GM19193 (cell line): Measurements from ENCODE around the gene ABHD15.
A peak's percentile ranks its signal among the peaks of the same experiment; 100 is the strongest.

ENCODE experiments used
- POLR2A ChIP-seq: IDR thresholded peaks from 4 replicates; pipeline ENCODE4 v1.6.1; 2011; ENCODE audit not compliant: insufficient read depth, insufficient read length; ENCODE audit errors: extremely low read depth

ABHD15 gene

GRCh38 chr17:29579866-29580771 is 13.3 kb upstream of the ABHD15 start:
- no peak for TF ChIP-seq POLR2A

GRCh38 chr17:29578626-29579485 is 12.0 kb upstream of the ABHD15 start:
- no peak for TF ChIP-seq POLR2A

- no peak for TF ChIP-seq POLR2A
Observed at GRCh38 chr17:29577385-29578211, 10.8 kb upstream of the ABHD15 start.

GRCh38 chr17:29577001-29577370 is 10.1 kb upstream of the ABHD15 start:
- TF ChIP-seq POLR2A = no peak

- no peak for TF ChIP-seq POLR2A
Observed at GRCh38 chr17:29576214-29577000, 9.6 kb upstream of the ABHD15 start.

GRCh38 chr17:29575511-29576213 is 8.8 kb upstream of the ABHD15 start:
- no peak for TF ChIP-seq POLR2A

GRCh38 chr17:29574732-29575510 is 8.1 kb upstream of the ABHD15 start:
- no peak for TF ChIP-seq POLR2A

- TF ChIP-seq POLR2A = no peak
Observed at GRCh38 chr17:29573871-29574731, 7.3 kb upstream of the ABHD15 start.

- TF ChIP-seq POLR2A = no peak
Observed at GRCh38 chr17:29573558-29573869, 6.7 kb upstream of the ABHD15 start.

- peak; percentile 42 for TF ChIP-seq POLR2A
Observed at GRCh38 chr17:29572691-29573557, 6.1 kb upstream of the ABHD15 start.
